GDM1 (cell line): Measurements from ENCODE around the gene B9D1.
"Not testable (repeated sequence)": the region's sequence is repeated elsewhere in the genome, so short reads cannot be mapped to it uniquely, and the experiment has no call there.

ENCODE experiments used
- DNase-seq: peaks from one replicate; lab custom pipeline; 2025; lab: John Stamatoyannopoulos, UW

B9D1 gene

GRCh38 chr17:19359151-19359550 lies 3.4 kb downstream of the B9D1 start:
- no peak for DNase-seq

GRCh38 chr17:19357761-19358160 lies 4.8 kb downstream of the B9D1 start:
- DNase-seq, result no peak

GRCh38 chr17:19357351-19357750 lies 5.2 kb downstream of the B9D1 start:
- no peak for DNase-seq

- DNase-seq, result no peak
Measured at GRCh38 chr17:19354748-19355147, 7.8 kb downstream of the B9D1 start.

- not testable (repeated sequence) for DNase-seq
Measured at GRCh38 chr17:19353401-19353800, 9.1 kb downstream of the B9D1 start.

GRCh38 chr17:19348806-19349205 lies 13.7 kb downstream of the B9D1 start:
- DNase-seq, result no peak

GRCh38 chr17:19348081-19348650 lies 14.4 kb downstream of the B9D1 start:
- DNase-seq, result no peak

GRCh38 chr17:19347323-19348080 lies 15.0 kb downstream of the B9D1 start:
- no peak for DNase-seq

GRCh38 chr17:19346351-19347255 lies 15.9 kb downstream of the B9D1 start:
- DNase-seq, result no peak

GRCh38 chr17:19345486-19346350 lies 16.8 kb downstream of the B9D1 start:
- DNase-seq, result no peak

GRCh38 chr17:19345067-19345460 lies 17.5 kb downstream of the B9D1 start:
- DNase-seq, result no peak

- DNase-seq, result no peak
Measured at GRCh38 chr17:19344311-19345066, 18.0 kb downstream of the B9D1 start.

- DNase-seq, result no peak
Measured at GRCh38 chr17:19343671-19344151, 18.8 kb downstream of the B9D1 start.

GRCh38 chr17:19343256-19343630 lies 19.3 kb downstream of the B9D1 start:
- DNase-seq, result no peak

- DNase-seq, result no peak
Measured at GRCh38 chr17:19342611-19343255, 19.8 kb downstream of the B9D1 start.

- DNase-seq, result no peak
Measured at GRCh38 chr17:19341641-19342610, 20.6 kb downstream of the B9D1 start.

- DNase-seq, result no peak
Measured at GRCh38 chr17:19341211-19341631, 21.3 kb downstream of the B9D1 start.

- no peak for DNase-seq
Measured at GRCh38 chr17:19339341-19339815, 23.1 kb downstream of the B9D1 start.
